Stomach (tissue), 4 donors: ENCODE results near the gene ATP6V0C.

Source experiments
- CTCF ChIP-seq, 7 experiments: fragments of 450-650 bp in 4 of 7; fragments of 200-600 bp in 3 of 7; sonication (generic) in 3 of 7; IDR thresholded peaks; one replicate each; pipeline ENCODE4 v1.5.1; 2016 to 2019; ENCODE audit warnings: antibody characterized with exemption in 7 of 7, control low read depth in 2 of 7, mild to moderate bottlenecking in 1 of 7
- POLR2A ChIP-seq, 4 donors: fragments of 450-650 bp; IDR thresholded peaks; one replicate each; pipeline ENCODE4 v1.6.1; 2016; ENCODE audit warnings: antibody characterized with exemption in 4 of 4, control low read depth in 2 of 4, mild to moderate bottlenecking in 1 of 4, moderate library complexity in 1 of 4
- POLR2AphosphoS5 ChIP-seq, 3 donors: sonication (generic); formaldehyde crosslinking; IDR thresholded peaks; one replicate each; pipeline ENCODE4 v1.6.1; 2016; ENCODE audit warnings: antibody characterized with exemption in 3 of 3

GRCh38 chr16:2528161-2529060 lies 14.7 kb downstream of the ATP6V0C start:
- TF ChIP-seq CTCF (IDR thresholded peaks at IDR 0.05) (no peak), POLR2AphosphoS5 (IDR thresholded peaks at IDR 0.05) (no peak), POLR2A (IDR thresholded peaks at IDR 0.05) (no peak)
